B cell (primary cell): ENCODE data around the gene SARS2. TPM values are rescaled to one million over a fixed set of nuclear protein-coding genes. Genes with fewer than 3 reads are reported as not detected.
"Not testable (repeated sequence)": the region's sequence is repeated elsewhere in the genome, so short reads cannot be mapped to it uniquely, and the experiment has no call there.

ENCODE experiments used
- ATAC-seq: fragments of 200-7000 bp; cut with Tn5 transposase; one replicate; pipeline ENCODE4 v1.10.0; 2021; ENCODE audit warnings: low read depth, mild to moderate bottlenecking, moderate number of reproducible peaks, moderate library complexity
- CTCF ChIA-PET: fragments of 350-600 bp; sonication (Branson Sonifier 250); formaldehyde crosslinking; loops from one replicate; lab custom pipeline; 2021; ENCODE audit warnings: antibody characterized with exemption, inconsistent platforms; lab: Charles Lee
- POLR2A ChIA-PET: fragments of 350-600 bp; sonication (Branson Sonifier 250); formaldehyde crosslinking; loops from one replicate; lab custom pipeline; 2021; ENCODE audit warnings: antibody characterized with exemption; lab: Charles Lee
- DNase-seq: peaks from one replicate; pipeline ENCODE4 v3.0.0; 2013
- H2AFZ ChIP-seq: 2 replicates; pipeline ENCODE4 v1.6.1; 2012; ENCODE audit warnings: mild to moderate bottlenecking, low read depth, low read length; ENCODE audit not compliant: insufficient read depth, poor library complexity, severe bottlenecking
- H3K27ac ChIP-seq, 2 donors: 1 replicate in 1 of 2; 2 replicates in 1 of 2; pipeline ENCODE4 v1.5.1; 2012 to 2013; ENCODE audit warnings: low read length in 2 of 2, mild to moderate bottlenecking in 2 of 2, moderate library complexity in 1 of 2
- H3K27me3 ChIP-seq, 4 experiments: fragments of 200-600 bp in 1 of 4; sonication (generic) in 1 of 4; replicated peaks in 1 of 4; 1 replicate in 2 of 4; 2 replicates in 2 of 4; pipeline versions ENCODE4 v1.6.1 to v1.7.0; 2013 to 2016; ENCODE audit warnings: low read length in 3 of 4, mild to moderate bottlenecking in 2 of 4, mixed read lengths in 1 of 4, moderate library complexity in 1 of 4; ENCODE audit not compliant: insufficient read depth in 4 of 4, control insufficient read depth in 3 of 4; ENCODE audit errors: control extremely low read depth in 1 of 4
- H3K36me3 ChIP-seq, 2 experiments: replicated peaks in 1 of 2; 1 replicate in 1 of 2; 2 replicates in 1 of 2; pipeline versions ENCODE4 v1.6.1 to v1.7.1; 2013; ENCODE audit warnings: low read length in 1 of 2; ENCODE audit not compliant: insufficient read depth in 2 of 2, control insufficient read depth in 1 of 2; ENCODE audit errors: control extremely low read depth in 1 of 2, extremely low read depth in 1 of 2
- H3K4me1 ChIP-seq, 2 donors: fragments of 200-600 bp in 1 of 2; sonication (generic) in 1 of 2; 1 replicate in 1 of 2; 2 replicates in 1 of 2; pipeline versions ENCODE4 v1.5.1 to v1.6.1; 2013 to 2017; ENCODE audit warnings: low read length in 2 of 2; ENCODE audit not compliant: control insufficient read depth in 2 of 2, insufficient read depth in 2 of 2
- H3K4me2 ChIP-seq: replicated peaks from 2 replicates; pipeline ENCODE3; 2012; ENCODE audit warnings: mild to moderate bottlenecking, low read depth, low read length; ENCODE audit not compliant: poor library complexity, severe bottlenecking
- H3K4me3 ChIP-seq, 5 experiments: fragments of 200-600 bp in 1 of 5; sonication (generic) in 1 of 5; 1 replicate in 3 of 5; 2 replicates in 2 of 5; pipeline versions ENCODE4 v1.5.1 to v1.7.0; 2011 to 2016; ENCODE audit warnings: low read length in 4 of 5, mild to moderate bottlenecking in 4 of 5, low read depth in 2 of 5, control low read depth in 1 of 5, moderate library complexity in 1 of 5; ENCODE audit not compliant: insufficient read depth in 1 of 5; ENCODE audit errors: control extremely low read depth in 1 of 5, extremely low read depth in 1 of 5
- H3K79me2 ChIP-seq: fragments of 200-600 bp; sonication (generic); one replicate; pipeline ENCODE4 v1.6.0; 2016; ENCODE audit warnings: low read length; ENCODE audit not compliant: control insufficient read depth, insufficient read depth
- H3K9ac ChIP-seq: fragments of 200-600 bp; sonication (generic); 2 replicates; pipeline ENCODE4 v1.6.1; 2017; ENCODE audit warnings: mild to moderate bottlenecking, low read length, moderate library complexity
- H3K9me3 ChIP-seq, 3 donors: one replicate each; pipeline versions ENCODE4 v1.6.1 to v1.7.1; 2013; ENCODE audit warnings: low read length in 2 of 3; ENCODE audit not compliant: control insufficient read depth in 2 of 3, insufficient read depth in 1 of 3; ENCODE audit errors: control extremely low read depth in 1 of 3
- H4K20me1 ChIP-seq: 2 replicates; pipeline ENCODE4 v1.6.0; 2012; ENCODE audit warnings: mild to moderate bottlenecking, low read length; ENCODE audit not compliant: insufficient read depth, control insufficient read depth, poor library complexity, severe bottlenecking
- H3K27ac Mint-ChIP-seq: one replicate; pipeline ENCODE4 v1.8.0; 2021; ENCODE audit warnings: mixed read lengths
- H3K27me3 Mint-ChIP-seq: one replicate; pipeline ENCODE4 v1.8.0; 2021; ENCODE audit warnings: mixed read lengths
- H3K4me1 Mint-ChIP-seq: one replicate; pipeline ENCODE4 v1.8.0; 2021; ENCODE audit warnings: mixed read lengths
- H3K4me3 Mint-ChIP-seq: one replicate; pipeline ENCODE4 v1.8.0; 2021; ENCODE audit warnings: mixed read lengths
- H3K9me3 Mint-ChIP-seq: one replicate; pipeline ENCODE4 v1.8.0; 2022; ENCODE audit warnings: mixed read lengths; ENCODE audit not compliant: insufficient read depth
- EZH2 ChIP-seq: IDR thresholded peaks from 2 replicates; pipeline ENCODE4 v1.6.1; 2012; ENCODE audit warnings: borderline replicate concordance, low read depth, mild to moderate bottlenecking, moderate library complexity, low read length; ENCODE audit not compliant: insufficient read depth, poor library complexity, severe bottlenecking
- WGBS: methylation state at CpG from one replicate; pipeline ENCODE4 v1.1.5; 2013; ENCODE audit warnings: missing lambda C conversion rate; ENCODE audit not compliant: insufficient coverage; 5-methylcytosine and 5-hydroxymethylcytosine counted together
- intact Hi-C: fragments of 100-400 bp; cut with micrococcal nuclease; formaldehyde crosslinking; loops from one replicate; pipeline ENCODE4 v1.10.0; 2022
- polyA plus RNA-seq: library from polyadenylated mRNA; depleted of rRNA; stranded (reverse); fragments of >200 nt; gene quantifications from 2 replicates; pipeline ENCODE4 v1.2.3, GENCODE V29; 2012
- total RNA-seq, 2 donors: library from RNA; stranded (reverse); fragments of 120-200 nt in 1 of 2; gene quantifications; 1 replicate in 1 of 2; 2 replicates in 1 of 2; pipeline versions ENCODE4 v1.2.3 to v1.2.4, GENCODE V29; 2013 to 2022
- TF ChIP-seq, protein P1 (sequence below): fragments of 200-600 bp; IDR thresholded peaks from one replicate; pipeline ENCODE4 v1.8.0; 2022; ENCODE audit warnings: antibody characterized with exemption, mild to moderate bottlenecking

Gene SARS2
- total and polyA plus RNA-seq, 2 donors (not counting 1 experiment from before 2014, with no cell fraction given): 38.1 to 65.9 TPM

DNA sequence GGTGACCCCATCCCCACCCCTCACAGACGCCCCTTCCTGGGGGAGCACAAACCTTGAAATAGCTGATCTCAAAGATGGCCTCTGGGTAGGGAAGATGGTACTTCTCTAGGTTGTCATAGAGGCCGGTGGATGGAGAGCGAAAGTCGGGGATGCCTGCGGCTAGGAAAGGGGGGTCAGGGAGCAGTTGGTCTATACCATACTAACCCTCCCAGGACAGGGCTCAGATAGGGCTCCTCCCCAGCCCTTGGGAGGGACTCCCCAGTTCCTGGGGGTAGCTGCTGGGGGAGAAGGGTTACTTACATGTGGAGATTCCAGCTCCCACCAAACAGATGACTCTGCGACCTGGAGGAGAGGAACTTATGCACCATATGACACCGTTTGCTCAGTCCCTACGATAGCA lies 40.8 kb downstream of the SARS2 start:
- intact Hi-C loops: no loop called here
- peaks cover 0 to 23% of the 10 kb centered on the region in 2 experiments for H3K36me3 ChIP-seq
- DNase-seq (no peak), ATAC-seq (no peak)
- 96% methylated on average over 4 of the region's 8 CpGs for WGBS
- ChIA-PET POLR2A (no interaction called here), CTCF (interaction anchor here (1.4 to 3.2 kb wide), 2 partner anchors 40 to 120 kb away, joined by 3 to 24 read pairs; no protein-coding TSS in a partner anchor)
- no peaks in the 10 kb centered on the region for H3K9me3 Mint-ChIP-seq
- H3K4me1 ChIP-seq: peaks cover 3 to 8% of the 10 kb centered on the region in 2 donors
- H3K27me3 ChIP-seq: no peaks in the 10 kb centered on the region
- no peak overlapping the region for H2AFZ ChIP-seq
- TF ChIP-seq, protein P1, sequence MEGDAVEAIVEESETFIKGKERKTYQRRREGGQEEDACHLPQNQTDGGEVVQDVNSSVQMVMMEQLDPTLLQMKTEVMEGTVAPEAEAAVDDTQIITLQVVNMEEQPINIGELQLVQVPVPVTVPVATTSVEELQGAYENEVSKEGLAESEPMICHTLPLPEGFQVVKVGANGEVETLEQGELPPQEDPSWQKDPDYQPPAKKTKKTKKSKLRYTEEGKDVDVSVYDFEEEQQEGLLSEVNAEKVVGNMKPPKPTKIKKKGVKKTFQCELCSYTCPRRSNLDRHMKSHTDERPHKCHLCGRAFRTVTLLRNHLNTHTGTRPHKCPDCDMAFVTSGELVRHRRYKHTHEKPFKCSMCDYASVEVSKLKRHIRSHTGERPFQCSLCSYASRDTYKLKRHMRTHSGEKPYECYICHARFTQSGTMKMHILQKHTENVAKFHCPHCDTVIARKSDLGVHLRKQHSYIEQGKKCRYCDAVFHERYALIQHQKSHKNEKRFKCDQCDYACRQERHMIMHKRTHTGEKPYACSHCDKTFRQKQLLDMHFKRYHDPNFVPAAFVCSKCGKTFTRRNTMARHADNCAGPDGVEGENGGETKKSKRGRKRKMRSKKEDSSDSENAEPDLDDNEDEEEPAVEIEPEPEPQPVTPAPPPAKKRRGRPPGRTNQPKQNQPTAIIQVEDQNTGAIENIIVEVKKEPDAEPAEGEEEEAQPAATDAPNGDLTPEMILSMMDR: no peak
- TF ChIP-seq EZH2: no peak
- no peaks in the 10 kb centered on the region for H3K27me3 Mint-ChIP-seq
- no peak overlapping the region for H3K27ac ChIP-seq
- H3K4me2 ChIP-seq: no peak overlapping the region
- H3K4me3 Mint-ChIP-seq: no peak overlapping the region
- peaks cover 27% of the 10 kb centered on the region for H3K79me2 ChIP-seq
- no peak overlapping the region for H3K27ac Mint-ChIP-seq
- H4K20me1 ChIP-seq: no peaks in the 10 kb centered on the region
- H3K9me3 ChIP-seq: no peaks in the 10 kb centered on the region
- H3K4me3 ChIP-seq: no peak overlapping the region
- H3K9ac ChIP-seq: no peak overlapping the region
- H3K4me1 Mint-ChIP-seq: peaks cover 3% of the 10 kb centered on the region

DNA sequence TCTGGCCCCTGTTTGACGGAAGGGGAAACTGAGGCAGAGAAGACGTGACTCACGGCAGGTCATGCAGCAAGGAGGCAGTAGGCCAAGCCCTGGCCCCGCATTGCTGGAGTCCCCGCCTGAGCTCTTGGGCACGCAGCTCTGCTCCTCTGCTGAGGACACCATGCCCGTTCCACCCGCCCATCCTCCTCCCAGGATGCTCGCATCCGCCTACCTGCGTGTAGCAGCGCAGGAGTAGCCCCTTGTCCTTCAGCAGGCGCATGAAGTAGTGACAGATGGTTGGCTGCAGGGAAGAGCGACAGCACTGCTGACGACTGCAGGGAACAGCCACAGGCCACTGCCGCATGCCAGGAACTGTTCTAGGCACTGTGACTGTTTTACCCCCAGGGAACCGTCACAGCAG lies 41.7 kb downstream of the SARS2 start:
- Mint-ChIP-seq H3K9me3 (no peaks in the 10 kb centered on the region), H3K27ac (no peak overlapping the region), H3K27me3 (no peaks in the 10 kb centered on the region), H3K4me1 (peaks cover 1% of the 10 kb centered on the region), H3K4me3 (no peak overlapping the region)
- DNase-seq (no peak), ATAC-seq (no peak)
- H3K36me3 ChIP-seq: peaks cover 0 to 23% of the 10 kb centered on the region in 2 experiments
- no peak overlapping the region for H2AFZ ChIP-seq
- H3K9me3 ChIP-seq: no peaks in the 10 kb centered on the region
- H3K4me3 ChIP-seq: no peak overlapping the region
- H3K9ac ChIP-seq: no peak overlapping the region
- peaks cover 19% of the 10 kb centered on the region for H3K79me2 ChIP-seq
- CTCF ChIA-PET: interaction anchor here (0.7 to 3.2 kb wide), 9 partner anchors 12 to 344 kb away, joined by 3 to 43 read pairs (median 7); partner anchors contain the start of gene RINL
- intact Hi-C loops: no loop called here
- 97% methylated on average over 17 of the region's 17 CpGs for WGBS
- TF ChIP-seq EZH2: no peak
- TF ChIP-seq, protein P1: no peak
- POLR2A ChIA-PET: no interaction called here
- H3K27me3 ChIP-seq: no peaks in the 10 kb centered on the region
- H3K4me1 ChIP-seq: peaks cover 3 to 8% of the 10 kb centered on the region in 2 donors
- no peak overlapping the region for H3K27ac ChIP-seq
- no peak overlapping the region for H3K4me2 ChIP-seq
- H4K20me1 ChIP-seq: no peaks in the 10 kb centered on the region

DNA sequence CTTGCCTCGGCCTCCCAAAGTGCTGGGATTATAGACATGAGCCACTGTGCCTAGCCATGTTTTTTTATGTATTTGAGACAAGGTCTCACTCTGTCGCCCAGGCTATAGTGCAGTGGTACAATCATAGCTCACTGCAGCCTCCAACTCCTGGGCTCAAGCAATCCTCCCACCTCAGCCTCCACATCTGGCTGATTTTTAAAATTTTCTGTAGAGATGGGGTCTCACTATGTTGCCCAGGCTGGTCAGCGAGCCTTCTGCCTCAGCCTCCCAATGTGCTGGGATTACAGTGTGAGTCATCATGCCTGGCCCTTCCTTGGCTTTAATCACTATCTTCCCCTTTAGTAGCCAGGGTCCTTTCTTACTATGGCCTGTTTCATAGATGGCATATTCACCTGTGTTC lies 45.9 kb downstream of the SARS2 start:
- POLR2A ChIA-PET: interaction anchor here (0.7 kb wide), 1 partner anchor 161 kb away, joined by 3 read pairs; no protein-coding TSS in a partner anchor
- intact Hi-C loops: not testable (repeated sequence)

More for the DNA sequence above, 45.9 kb downstream of the SARS2 start:
- H3K4me1 Mint-ChIP-seq: peaks cover 14% of the 10 kb centered on the region
- peaks cover 15 to 26% of the 10 kb centered on the region in 2 donors for H3K4me1 ChIP-seq
- 95% methylated on average over 3 of the region's 3 CpGs for WGBS
- H3K4me2 ChIP-seq, H3K27me3 ChIP-seq, DNase-seq, H3K4me3 ChIP-seq, ATAC-seq, H3K9me3 Mint-ChIP-seq, H3K4me3 Mint-ChIP-seq, H3K9me3 ChIP-seq, H4K20me1 ChIP-seq, H3K27me3 Mint-ChIP-seq, H3K27ac ChIP-seq, H3K27ac Mint-ChIP-seq, H3K9ac ChIP-seq, H2AFZ ChIP-seq: not testable (repeated sequence)
- H3K79me2 ChIP-seq: peaks cover 24% of the 10 kb centered on the region
- CTCF ChIA-PET: interaction anchor here (1.2 to 1.5 kb wide), 2 partner anchors 9 to 36 kb away, joined by 4 to 5 read pairs; no protein-coding TSS in a partner anchor
- H3K36me3 ChIP-seq: peaks cover 0 to 27% of the 10 kb centered on the region in 2 experiments
